Small intestine (tissue), 7 donors: ENCODE data around the gene PRDM10. TPM values are rescaled to one million over a fixed set of nuclear protein-coding genes. Genes with fewer than 3 reads are reported as not detected.
A peak's percentile ranks its signal among the peaks of the same experiment; 100 is the strongest.
"Not testable (repeated sequence)": the region's sequence is repeated elsewhere in the genome, so short reads cannot be mapped to it uniquely, and the experiment has no call there.

Experiments used
- DNase-seq, 2 donors: peaks; one replicate each; pipeline versions ENCODE4 v3.0.0 to v3.0.0-alpha.2; 2013
- FAIRE-seq: peaks from 2 replicates; lab custom pipeline; 2012; peaks lifted over from hg19 to GRCh38; lab: Jason Lieb, UNC
- H3K27ac ChIP-seq, 3 donors: one replicate each; pipeline ENCODE4 v1.5.1; 2013; ENCODE audit warnings: low read length in 2 of 3, mild to moderate bottlenecking in 2 of 3, control low read depth in 1 of 3, inconsistent platforms in 1 of 3, low read depth in 1 of 3, moderate library complexity in 1 of 3
- H3K27me3 ChIP-seq, 3 donors: one replicate each; pipeline ENCODE4 v1.6.1; 2013; ENCODE audit warnings: low read length in 3 of 3, inconsistent platforms in 1 of 3; ENCODE audit not compliant: control insufficient read depth in 3 of 3, insufficient read depth in 3 of 3
- H3K36me3 ChIP-seq, 3 donors: one replicate each; pipeline ENCODE4 v1.6.1; 2013; ENCODE audit warnings: low read length in 3 of 3, inconsistent platforms in 1 of 3, low read depth in 1 of 3, mild to moderate bottlenecking in 1 of 3, moderate library complexity in 1 of 3; ENCODE audit not compliant: control insufficient read depth in 3 of 3, insufficient read depth in 2 of 3
- H3K4me1 ChIP-seq, 3 donors: one replicate each; pipeline ENCODE4 v1.6.1; 2013; ENCODE audit warnings: low read length in 2 of 3, inconsistent platforms in 1 of 3, low read depth in 1 of 3, mild to moderate bottlenecking in 1 of 3, moderate library complexity in 1 of 3; ENCODE audit not compliant: control insufficient read depth in 3 of 3, insufficient read depth in 2 of 3
- H3K4me3 ChIP-seq, 3 donors: one replicate each; pipeline ENCODE4 v1.5.1; 2013; ENCODE audit warnings: low read length in 3 of 3, control low read depth in 1 of 3, inconsistent platforms in 1 of 3, low read depth in 1 of 3, mild to moderate bottlenecking in 1 of 3, moderate library complexity in 1 of 3
- H3K9me3 ChIP-seq, 2 donors: one replicate each; pipeline ENCODE4 v1.6.1; 2013; ENCODE audit warnings: low read depth in 1 of 2, low read length in 1 of 2; ENCODE audit not compliant: control insufficient read depth in 2 of 2, insufficient read depth in 1 of 2
- WGBS, 3 donors: extraction: QIAGEN DNeasy Blood & Tissue Kit; methylation state at CpG; one replicate each; pipeline ENCODE4 v1.1.7; 2013; 5-methylcytosine and 5-hydroxymethylcytosine counted together
- polyA plus RNA-seq, 4 donors: library from polyadenylated mRNA; stranded (reverse) in 3 of 4; unstranded in 1 of 4; fragments of 200-250 nt in 3 of 4; fragments of 120-200 nt in 1 of 4; gene quantifications; one replicate each; pipeline versions ENCODE4 v1.2.1 to v1.2.3, GENCODE V29; 2013
- donor health status: healthy with polysubstance abuse.
- donor health status: control.
- donor health status: control.
- donor health status: Bipolar disorder and iron deficiency.
- donor health status: healthy.

Gene PRDM10
- polyA plus RNA-seq, 4 donors: 2.7 to 8.8 (median 3.3) TPM

DNA sequence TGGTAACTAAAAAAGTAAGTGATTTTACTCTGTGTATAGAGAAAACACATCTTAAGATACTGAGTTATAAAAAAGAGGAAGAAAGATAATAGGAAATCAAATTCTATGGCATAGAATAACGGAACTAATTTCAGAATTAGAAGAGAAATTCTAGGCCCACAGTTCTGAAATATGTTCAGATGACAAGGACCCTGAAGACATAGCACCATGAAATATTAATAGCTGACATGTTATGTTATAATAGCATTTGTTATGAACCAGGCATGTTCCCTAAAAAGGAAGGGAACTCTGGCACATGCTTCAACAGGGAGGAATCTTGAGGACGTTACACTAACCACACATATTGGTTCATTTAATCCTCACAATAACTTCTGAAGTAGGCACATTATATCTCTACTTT is 32.7 kb downstream of the PRDM10 start:
- Histone ChIP-seq H3K27me3 (no peaks in the 10 kb centered on the region), H3K27ac (no peak overlapping the region), H3K36me3 (peaks cover 0 to 3% (median 0%) of the 10 kb centered on the region in 3 donors), H3K9me3 (no peaks in the 10 kb centered on the region), H3K4me1 (peaks cover 0 to 2% (median 0%) of the 10 kb centered on the region in 3 donors), H3K4me3 (no peak overlapping the region)
- FAIRE-seq (no peak), DNase-seq (no peak)
- WGBS, 3 donors: 81 to 93% (median 87%) methylated on average over 2 of the region's 2 CpGs

- WGBS, 3 donors: 86 to 90% (median 90%) methylated on average over 9 of the region's 9 CpGs
- no peaks in the 10 kb centered on the region for H3K27me3 ChIP-seq
- FAIRE-seq: no peak
Measured at GRCh38 chr11:129968591-129969419, 33.8 kb downstream of the PRDM10 start.

DNA sequence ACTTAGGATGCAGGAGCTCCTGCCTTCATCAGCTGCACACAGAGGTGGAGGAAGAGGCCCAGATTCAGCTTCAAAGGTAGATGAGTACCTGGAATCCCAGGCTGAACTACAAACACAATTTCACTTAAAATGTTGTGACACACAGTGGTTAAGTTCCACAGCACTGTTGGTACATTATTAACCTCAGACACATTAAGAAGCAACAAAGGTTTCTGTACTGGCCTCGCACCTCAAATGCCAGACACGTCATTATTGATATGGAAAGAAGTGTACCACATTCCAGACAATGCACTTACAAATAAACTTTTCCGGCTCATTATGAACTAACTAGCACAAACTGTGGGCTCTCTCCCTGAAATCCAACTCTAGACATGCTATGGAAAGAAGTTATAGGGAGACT is 34.6 kb downstream of the PRDM10 start:
- WGBS, 3 donors: 83 to 89% (median 88%) methylated on average over 3 of the region's 3 CpGs
- no peaks in the 10 kb centered on the region for H3K9me3 ChIP-seq
- no peaks in the 10 kb centered on the region for H3K4me1 ChIP-seq
- DNase-seq (no peak), FAIRE-seq (no peak)
- no peak overlapping the region for H3K4me3 ChIP-seq
- H3K27ac ChIP-seq: no peak overlapping the region
- H3K36me3 ChIP-seq: peaks cover 0 to 3% (median 0%) of the 10 kb centered on the region in 3 donors
- H3K27me3 ChIP-seq: no peaks in the 10 kb centered on the region

More at GRCh38 chr11:129968591-129969419, 33.8 kb downstream of the PRDM10 start:
- Histone ChIP-seq H3K9me3 (no peaks in the 10 kb centered on the region), H3K4me1 (no peaks in the 10 kb centered on the region), H3K27ac (no peak overlapping the region), H3K4me3 (no peak overlapping the region), H3K36me3 (peaks cover 0 to 3% (median 0%) of the 10 kb centered on the region in 3 donors)
- no peak for DNase-seq

DNA sequence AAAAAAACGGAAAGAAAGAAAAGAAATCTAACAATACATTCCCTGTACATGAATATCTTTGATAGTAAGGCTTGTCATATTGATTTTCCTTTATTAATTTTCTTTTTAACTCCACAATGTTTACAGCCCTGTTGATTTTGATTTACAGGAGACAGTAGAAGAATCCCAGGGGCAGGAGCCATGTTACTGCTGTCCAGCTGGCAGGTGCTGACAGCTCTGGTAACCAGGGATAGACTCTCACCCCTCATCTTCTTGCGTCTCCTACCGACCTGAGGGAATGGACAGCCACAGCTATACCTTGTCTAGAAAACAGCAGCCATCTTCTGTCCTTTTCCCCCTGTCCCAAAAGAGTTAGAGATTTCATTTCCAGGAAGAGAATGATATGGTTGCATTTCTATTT is 37.4 kb downstream of the PRDM10 start:
- WGBS, 3 donors: 76 to 89% (median 84%) methylated on average over 3 of the region's 3 CpGs
- no peak overlapping the region for H3K27ac ChIP-seq
- DNase-seq (no peak), FAIRE-seq (no peak)
- no peaks in the 10 kb centered on the region for H3K27me3 ChIP-seq
- no peak overlapping the region for H3K4me3 ChIP-seq
- no peaks in the 10 kb centered on the region for H3K9me3 ChIP-seq
- no peaks in the 10 kb centered on the region for H3K4me1 ChIP-seq
- peaks cover 0 to 8% (median 0%) of the 10 kb centered on the region in 3 donors for H3K36me3 ChIP-seq

GRCh38 chr11:129960216-129961214 is 42.1 kb downstream of the PRDM10 start:
- Histone ChIP-seq H3K4me3 (no peak overlapping the region), H3K27me3 (no peaks in the 10 kb centered on the region), H3K27ac (no peak overlapping the region), H3K36me3 (peaks cover 0 to 16% (median 0%) of the 10 kb centered on the region in 3 donors), H3K4me1 (no peaks in the 10 kb centered on the region), H3K9me3 (no peaks in the 10 kb centered on the region)
- no peak for FAIRE-seq
- DNase-seq: peak; percentile 32 to 52
- 85 to 94% (median 93%) methylated on average over 18 of the region's 18 CpGs for whole genome bisulfite sequencing, 3 donors

- H3K4me3 ChIP-seq: no peak overlapping the region
- H3K9me3 ChIP-seq: no peaks in the 10 kb centered on the region
- peaks cover 0 to 18% (median 0%) of the 10 kb centered on the region in 3 donors for H3K36me3 ChIP-seq
- 83 to 98% (median 94%) methylated on average over 3 of the region's 3 CpGs for WGBS, 3 donors
- H3K27me3 ChIP-seq: no peaks in the 10 kb centered on the region
- FAIRE-seq (no peak), DNase-seq (no peak)
- no peak overlapping the region for H3K27ac ChIP-seq
- H3K4me1 ChIP-seq: no peaks in the 10 kb centered on the region
Measured at GRCh38 chr11:129959687-129960086, 42.9 kb downstream of the PRDM10 start.

GRCh38 chr11:129955282-129955681 is 47.4 kb downstream of the PRDM10 start:
- Histone ChIP-seq H3K27me3 (no peaks in the 10 kb centered on the region), H3K27ac (no peak overlapping the region), H3K4me3 (no peak overlapping the region), H3K4me1 (peaks cover 0 to 3% (median 0%) of the 10 kb centered on the region in 3 donors), H3K9me3 (no peaks in the 10 kb centered on the region), H3K36me3 (peaks cover 0 to 15% (median 2%) of the 10 kb centered on the region in 3 donors)
- FAIRE-seq (no peak), DNase-seq (no peak)
- 90 to 92% (median 92%) methylated on average over 4 of the region's 4 CpGs for WGBS, 3 donors

DNA sequence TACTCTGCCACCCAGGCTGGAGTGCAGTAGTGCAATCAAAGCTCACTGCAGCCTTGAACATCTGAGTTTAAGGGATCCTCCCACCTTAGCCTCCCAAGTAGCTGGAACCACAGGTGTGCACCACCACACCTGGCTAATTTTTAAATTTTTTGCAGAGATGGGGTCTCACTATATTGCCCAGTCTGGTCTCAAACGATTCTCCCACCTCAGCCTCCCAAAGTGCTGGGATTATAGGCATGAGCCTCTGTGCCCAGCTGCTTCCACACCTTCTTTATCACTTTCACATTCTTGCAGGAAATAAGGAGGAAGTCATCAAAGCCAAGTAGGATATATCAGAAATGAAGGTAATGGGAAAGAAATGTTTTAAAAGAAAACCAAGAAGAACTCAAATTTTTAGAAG is 47.9 kb downstream of the PRDM10 start:
- not testable (repeated sequence) for H3K4me1 ChIP-seq, H3K27me3 ChIP-seq, DNase-seq, FAIRE-seq, H3K9me3 ChIP-seq, H3K4me3 ChIP-seq, H3K27ac ChIP-seq
- H3K36me3 ChIP-seq: peaks cover 0 to 14% (median 2%) of the 10 kb centered on the region in 3 donors
- 88 to 90% (median 89%) methylated on average over 1 of the region's 1 CpG for WGBS, 3 donors
